ENCODE data around the gene SLC23A2.

DNA sequence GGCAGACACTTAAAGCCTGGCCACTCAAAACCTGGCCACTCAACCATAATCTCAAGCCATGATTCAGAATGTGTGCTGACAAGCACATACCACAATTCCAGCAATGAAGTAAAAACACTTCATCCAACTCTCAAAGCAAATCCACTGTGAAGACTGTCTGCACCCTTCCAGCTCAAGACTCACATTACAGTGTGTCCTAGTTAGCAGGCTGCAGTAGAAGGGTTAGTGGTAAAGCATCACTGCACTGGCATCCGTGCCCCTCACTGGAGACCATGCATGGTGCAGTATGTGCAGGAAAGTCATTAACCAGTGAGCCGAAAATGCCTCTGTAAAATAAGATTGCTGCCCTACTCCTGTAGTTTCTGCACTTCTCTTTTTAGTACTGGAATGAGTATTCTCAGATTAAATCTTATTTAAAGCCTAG lies 43.4 kb downstream of the SLC23A2 start:
- TF ChIP-seq, protein P1, sequence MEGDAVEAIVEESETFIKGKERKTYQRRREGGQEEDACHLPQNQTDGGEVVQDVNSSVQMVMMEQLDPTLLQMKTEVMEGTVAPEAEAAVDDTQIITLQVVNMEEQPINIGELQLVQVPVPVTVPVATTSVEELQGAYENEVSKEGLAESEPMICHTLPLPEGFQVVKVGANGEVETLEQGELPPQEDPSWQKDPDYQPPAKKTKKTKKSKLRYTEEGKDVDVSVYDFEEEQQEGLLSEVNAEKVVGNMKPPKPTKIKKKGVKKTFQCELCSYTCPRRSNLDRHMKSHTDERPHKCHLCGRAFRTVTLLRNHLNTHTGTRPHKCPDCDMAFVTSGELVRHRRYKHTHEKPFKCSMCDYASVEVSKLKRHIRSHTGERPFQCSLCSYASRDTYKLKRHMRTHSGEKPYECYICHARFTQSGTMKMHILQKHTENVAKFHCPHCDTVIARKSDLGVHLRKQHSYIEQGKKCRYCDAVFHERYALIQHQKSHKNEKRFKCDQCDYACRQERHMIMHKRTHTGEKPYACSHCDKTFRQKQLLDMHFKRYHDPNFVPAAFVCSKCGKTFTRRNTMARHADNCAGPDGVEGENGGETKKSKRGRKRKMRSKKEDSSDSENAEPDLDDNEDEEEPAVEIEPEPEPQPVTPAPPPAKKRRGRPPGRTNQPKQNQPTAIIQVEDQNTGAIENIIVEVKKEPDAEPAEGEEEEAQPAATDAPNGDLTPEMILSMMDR (IDR thresholded peaks at IDR 0.05; ENCODE audit: low read depth, low read length, missing input control): no peak
- no peak for TF ChIP-seq RAD21 (IDR thresholded peaks at IDR 0.05)
- TF ChIP-seq SP1 (IDR thresholded peaks at IDR 0.05): no peak
- TF ChIP-seq EGR1 (IDR thresholded peaks at IDR 0.05; ENCODE audit: low read depth in 2 of 2): no peak
- TF ChIP-seq, protein P2, sequence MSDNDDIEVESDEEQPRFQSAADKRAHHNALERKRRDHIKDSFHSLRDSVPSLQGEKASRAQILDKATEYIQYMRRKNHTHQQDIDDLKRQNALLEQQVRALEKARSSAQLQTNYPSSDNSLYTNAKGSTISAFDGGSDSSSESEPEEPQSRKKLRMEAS (IDR thresholded peaks at IDR 0.05): no peak
- TF ChIP-seq, protein P3, sequence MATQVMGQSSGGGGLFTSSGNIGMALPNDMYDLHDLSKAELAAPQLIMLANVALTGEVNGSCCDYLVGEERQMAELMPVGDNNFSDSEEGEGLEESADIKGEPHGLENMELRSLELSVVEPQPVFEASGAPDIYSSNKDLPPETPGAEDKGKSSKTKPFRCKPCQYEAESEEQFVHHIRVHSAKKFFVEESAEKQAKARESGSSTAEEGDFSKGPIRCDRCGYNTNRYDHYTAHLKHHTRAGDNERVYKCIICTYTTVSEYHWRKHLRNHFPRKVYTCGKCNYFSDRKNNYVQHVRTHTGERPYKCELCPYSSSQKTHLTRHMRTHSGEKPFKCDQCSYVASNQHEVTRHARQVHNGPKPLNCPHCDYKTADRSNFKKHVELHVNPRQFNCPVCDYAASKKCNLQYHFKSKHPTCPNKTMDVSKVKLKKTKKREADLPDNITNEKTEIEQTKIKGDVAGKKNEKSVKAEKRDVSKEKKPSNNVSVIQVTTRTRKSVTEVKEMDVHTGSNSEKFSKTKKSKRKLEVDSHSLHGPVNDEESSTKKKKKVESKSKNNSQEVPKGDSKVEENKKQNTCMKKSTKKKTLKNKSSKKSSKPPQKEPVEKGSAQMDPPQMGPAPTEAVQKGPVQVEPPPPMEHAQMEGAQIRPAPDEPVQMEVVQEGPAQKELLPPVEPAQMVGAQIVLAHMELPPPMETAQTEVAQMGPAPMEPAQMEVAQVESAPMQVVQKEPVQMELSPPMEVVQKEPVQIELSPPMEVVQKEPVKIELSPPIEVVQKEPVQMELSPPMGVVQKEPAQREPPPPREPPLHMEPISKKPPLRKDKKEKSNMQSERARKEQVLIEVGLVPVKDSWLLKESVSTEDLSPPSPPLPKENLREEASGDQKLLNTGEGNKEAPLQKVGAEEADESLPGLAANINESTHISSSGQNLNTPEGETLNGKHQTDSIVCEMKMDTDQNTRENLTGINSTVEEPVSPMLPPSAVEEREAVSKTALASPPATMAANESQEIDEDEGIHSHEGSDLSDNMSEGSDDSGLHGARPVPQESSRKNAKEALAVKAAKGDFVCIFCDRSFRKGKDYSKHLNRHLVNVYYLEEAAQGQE (IDR thresholded peaks at IDR 0.05): no peak
- TF ChIP-seq GABPA (IDR thresholded peaks at IDR 0.05 in 1 of 2, conservative IDR thresholded peaks at IDR 0.05 in 1 of 2): no peak
- no peak for TF ChIP-seq YY1 (IDR thresholded peaks at IDR 0.05)
- TF ChIP-seq FOXA1 (IDR thresholded peaks at IDR 0.05): no peak

All from liver (tissue), 3 donors.